BJ (cell line): Measurements from ENCODE around the gene NAA38. TPM values are rescaled to one million over a fixed set of nuclear protein-coding genes. Genes with fewer than 3 reads are reported as not detected.
A peak's percentile ranks its signal among the peaks of the same experiment; 100 is the strongest.

Experiments
- CTCF ChIA-PET: fragments of 350-600 bp; formaldehyde crosslinking; extraction: SDS; loops from one replicate; lab custom pipeline; 2021; ENCODE audit warnings: antibody characterized with exemption, inconsistent platforms; lab: Yijun Ruan, JAX
- POLR2A ChIA-PET: fragments of 300-600 bp; sonication (Branson Sonifier 250); formaldehyde crosslinking; extraction: SDS; loops from one replicate; lab custom pipeline; 2021; ENCODE audit warnings: antibody characterized with exemption; lab: Charles Lee
- DNase-seq: peaks from one replicate; pipeline ENCODE4 v3.0.0-alpha.2; 2011; ENCODE audit warnings: low read depth
- H3K27me3 ChIP-seq: 2 replicates; pipeline ENCODE4 v1.6.0; 2011; ENCODE audit warnings: low read length; ENCODE audit not compliant: control insufficient read depth, insufficient read depth
- H3K36me3 ChIP-seq: 2 replicates; pipeline ENCODE4 v1.5.1; 2011; ENCODE audit warnings: low read length; ENCODE audit not compliant: control insufficient read depth, insufficient read depth
- H3K4me3 ChIP-seq: 2 replicates; pipeline ENCODE4 v1.5.1; 2011; ENCODE audit warnings: low read depth, mild to moderate bottlenecking, control low read depth, low read length
- polyA plus RNA-seq: library from polyadenylated mRNA; depleted of rRNA; stranded (reverse); fragments of >200 nt; gene quantifications from 2 replicates; pipeline ENCODE4 v1.2.3, GENCODE V29; 2011
- TF ChIP-seq, protein P1 (sequence below): IDR thresholded peaks from 2 replicates; pipeline ENCODE4 v1.5.1; 2011; ENCODE audit warnings: low read depth, mild to moderate bottlenecking, control low read depth, inconsistent platforms, low read length, moderate library complexity; ENCODE audit not compliant: insufficient read depth

The NAA38 gene
- polyA plus RNA-seq, 1 experiment = 82.7 TPM

DNA sequence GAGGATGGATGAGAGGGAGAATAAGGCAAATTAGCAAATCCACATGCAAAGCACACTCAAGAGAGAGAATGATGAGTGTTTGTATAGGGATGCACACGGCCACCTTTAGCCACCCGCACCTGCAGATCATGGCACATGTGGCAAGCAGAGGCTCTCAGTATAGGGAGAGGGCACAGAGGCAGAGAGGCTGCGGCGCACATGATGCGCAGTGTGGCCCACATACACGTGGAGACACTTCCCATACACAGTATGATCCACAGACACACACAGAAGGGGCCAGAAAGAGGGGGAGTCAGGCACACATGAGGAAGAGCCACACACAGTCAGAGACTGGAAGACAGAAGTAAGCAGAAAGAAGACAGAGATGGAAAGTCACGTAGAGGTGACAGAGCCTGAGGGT, 24.7 kb upstream of the NAA38 start:
- Histone ChIP-seq H3K36me3 (peaks cover 7% of the 10 kb centered on the region), H3K4me3 (0 out of 2 replicates have a peak overlapping the region, but pooled peaks have one; percentile 13), H3K27me3 (no peaks in the 10 kb centered on the region)
- TF ChIP-seq, protein P1, sequence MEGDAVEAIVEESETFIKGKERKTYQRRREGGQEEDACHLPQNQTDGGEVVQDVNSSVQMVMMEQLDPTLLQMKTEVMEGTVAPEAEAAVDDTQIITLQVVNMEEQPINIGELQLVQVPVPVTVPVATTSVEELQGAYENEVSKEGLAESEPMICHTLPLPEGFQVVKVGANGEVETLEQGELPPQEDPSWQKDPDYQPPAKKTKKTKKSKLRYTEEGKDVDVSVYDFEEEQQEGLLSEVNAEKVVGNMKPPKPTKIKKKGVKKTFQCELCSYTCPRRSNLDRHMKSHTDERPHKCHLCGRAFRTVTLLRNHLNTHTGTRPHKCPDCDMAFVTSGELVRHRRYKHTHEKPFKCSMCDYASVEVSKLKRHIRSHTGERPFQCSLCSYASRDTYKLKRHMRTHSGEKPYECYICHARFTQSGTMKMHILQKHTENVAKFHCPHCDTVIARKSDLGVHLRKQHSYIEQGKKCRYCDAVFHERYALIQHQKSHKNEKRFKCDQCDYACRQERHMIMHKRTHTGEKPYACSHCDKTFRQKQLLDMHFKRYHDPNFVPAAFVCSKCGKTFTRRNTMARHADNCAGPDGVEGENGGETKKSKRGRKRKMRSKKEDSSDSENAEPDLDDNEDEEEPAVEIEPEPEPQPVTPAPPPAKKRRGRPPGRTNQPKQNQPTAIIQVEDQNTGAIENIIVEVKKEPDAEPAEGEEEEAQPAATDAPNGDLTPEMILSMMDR = no peak
- CTCF ChIA-PET = no interaction called here
- POLR2A ChIA-PET = no interaction called here
- no peak for DNase-seq

DNA sequence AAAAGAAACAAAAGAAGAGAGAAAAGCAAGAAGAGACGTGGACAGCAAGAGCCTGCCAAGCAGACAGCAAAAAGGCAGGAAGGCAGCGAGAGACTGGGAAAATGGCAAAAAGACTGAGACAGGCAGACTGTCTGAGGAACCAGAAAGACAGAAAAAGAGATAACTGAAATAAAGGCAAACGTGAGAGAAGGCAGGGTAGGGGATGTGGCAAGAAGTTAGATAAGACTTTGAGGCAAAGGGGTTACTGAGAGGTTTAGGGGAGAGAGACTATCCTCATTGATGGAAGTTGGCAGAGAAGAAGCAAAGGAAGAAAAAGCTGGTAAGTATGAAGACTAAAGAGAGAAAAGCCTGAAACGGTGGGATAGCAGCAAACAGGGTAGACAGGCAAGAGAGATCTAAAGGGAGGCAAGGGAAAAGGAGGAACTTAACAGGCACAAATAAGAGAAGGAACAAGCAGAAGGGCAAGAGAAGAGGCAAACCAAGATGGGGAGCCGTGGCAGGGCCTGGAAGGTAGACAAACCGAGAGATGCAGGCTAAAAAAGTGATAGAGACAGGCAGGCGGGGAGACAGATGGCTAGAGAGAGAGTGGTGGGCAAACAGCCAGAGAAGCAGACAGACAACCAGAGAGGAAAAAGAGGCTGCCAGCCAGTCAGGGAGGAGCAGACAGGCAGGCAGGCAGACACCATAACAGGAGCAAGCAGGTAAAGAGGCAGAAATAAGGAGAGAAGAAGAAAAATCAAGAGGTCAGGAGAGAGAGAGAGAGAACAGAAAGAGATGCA, 24.1 kb upstream of the NAA38 start:
- Histone ChIP-seq H3K36me3 (peaks cover 7% of the 10 kb centered on the region), H3K27me3 (no peaks in the 10 kb centered on the region), H3K4me3 (no peak overlapping the region)
- no peak for DNase-seq
- ChIA-PET CTCF (no interaction called here), POLR2A (no interaction called here)
- TF ChIP-seq, protein P1 = no peak

DNA sequence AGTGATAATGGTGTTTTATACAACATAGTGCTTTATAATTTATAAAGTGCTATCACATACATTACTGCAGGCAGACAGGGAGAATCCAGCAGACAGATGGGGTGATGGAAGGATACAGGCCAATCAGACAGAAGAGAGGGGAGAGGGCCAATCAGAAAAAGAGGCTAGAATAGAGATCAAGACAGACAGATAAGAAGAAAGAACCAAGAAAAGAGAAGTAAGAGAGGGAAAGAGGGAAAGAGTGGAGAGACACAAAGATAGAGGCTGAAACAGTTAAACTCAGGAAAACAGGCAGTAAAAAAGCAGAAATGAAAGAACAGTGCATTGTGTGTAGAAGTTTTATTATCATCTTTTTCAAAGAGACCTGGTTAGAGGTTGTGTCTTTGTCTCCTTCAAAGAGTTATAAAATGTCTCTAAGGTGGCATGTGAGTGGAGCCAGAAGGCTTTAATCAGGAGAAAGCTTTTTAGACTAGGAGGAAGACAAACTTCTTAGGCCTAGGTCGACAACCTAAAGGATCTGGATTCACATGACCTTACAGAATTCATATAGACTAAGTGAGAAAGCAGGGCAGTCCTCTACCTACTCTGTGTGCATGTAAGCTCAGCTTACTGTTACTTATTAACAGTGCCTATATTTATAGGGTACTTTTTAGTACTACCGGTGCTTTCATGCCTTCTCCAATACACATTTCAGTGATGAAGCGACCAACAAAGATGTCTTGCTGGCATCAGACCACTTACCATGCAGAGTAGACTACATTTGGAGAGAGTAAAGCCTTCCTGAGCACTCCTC, 22.9 kb upstream of the NAA38 start:
- no peak overlapping the region for H3K4me3 ChIP-seq
- H3K36me3 ChIP-seq = peaks cover 7% of the 10 kb centered on the region
- H3K27me3 ChIP-seq = no peaks in the 10 kb centered on the region
- POLR2A ChIA-PET = no interaction called here
- CTCF ChIA-PET = no interaction called here
- DNase-seq = no peak
- TF ChIP-seq, protein P1 = no peak

DNA sequence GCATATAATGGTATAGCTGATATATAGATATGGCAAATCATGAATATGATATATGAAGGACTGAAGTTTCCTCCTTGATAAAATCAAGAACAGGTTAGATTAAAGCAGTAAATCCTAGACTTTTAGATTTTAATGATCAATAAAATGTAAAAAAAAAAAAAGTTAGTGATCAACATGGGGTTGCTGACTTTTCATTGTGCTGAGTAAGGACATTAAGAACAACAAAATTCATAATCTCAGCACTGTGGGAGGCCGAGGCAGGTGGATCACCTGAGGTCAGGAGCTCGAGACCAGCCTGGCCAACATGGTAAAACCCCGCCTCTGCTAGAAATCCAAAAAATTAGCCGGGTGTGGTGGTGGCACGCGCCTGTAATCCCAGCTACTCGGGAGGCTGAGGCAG, 20.9 kb upstream of the NAA38 start:
- TF ChIP-seq, protein P1 = no peak
- ChIA-PET POLR2A (no interaction called here), CTCF (interaction anchor here (0.7 to 1.4 kb wide), 4 partner anchors 8 to 196 kb away, joined by 3 to 6 read pairs (median 3); no protein-coding TSS in a partner anchor)
- no peak for DNase-seq
- Histone ChIP-seq H3K4me3 (no peak overlapping the region), H3K36me3 (peaks cover 9% of the 10 kb centered on the region), H3K27me3 (no peaks in the 10 kb centered on the region)

DNA sequence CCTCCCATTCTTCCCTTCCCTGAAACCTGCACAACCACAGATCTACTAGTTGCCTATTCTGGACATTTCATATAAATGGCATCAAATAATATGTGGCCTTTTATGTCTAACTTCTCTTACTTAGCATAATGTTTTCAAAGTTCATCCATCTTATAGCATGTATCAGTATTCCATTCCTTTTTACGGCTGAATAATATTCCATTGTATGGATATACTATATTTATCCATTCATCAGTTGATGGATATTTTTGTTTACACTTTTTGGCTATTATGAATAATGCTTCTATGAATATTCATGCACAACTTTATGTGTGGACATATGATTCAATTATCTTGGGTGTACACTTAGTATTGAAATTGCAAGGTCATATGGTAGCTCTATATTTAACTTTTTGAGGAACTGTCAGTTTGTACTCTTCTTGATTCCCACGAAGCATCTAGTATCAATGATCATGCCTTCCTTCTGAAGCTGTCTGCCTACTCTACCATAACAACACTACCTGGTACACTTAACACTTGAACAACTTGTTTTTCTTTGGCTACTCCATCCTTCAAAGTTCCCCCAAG, 18.5 kb upstream of the NAA38 start:
- no peaks in the 10 kb centered on the region for H3K27me3 ChIP-seq
- CTCF ChIA-PET = interaction anchor here (1.1 to 1.4 kb wide), 3 partner anchors 11 to 121 kb away, joined by 3 to 6 read pairs (median 3); no protein-coding TSS in a partner anchor
- POLR2A ChIA-PET = no interaction called here
- H3K4me3 ChIP-seq = no peak overlapping the region
- peaks cover 7% of the 10 kb centered on the region for H3K36me3 ChIP-seq
- TF ChIP-seq, protein P1 = no peak
- DNase-seq = no peak
